ENCODE measurements around the gene SLC1A4. TPM values are rescaled to one million over a fixed set of nuclear protein-coding genes. Genes with fewer than 3 reads are reported as not detected.

Gene SLC1A4
- total and polyA plus RNA-seq, 4 donors: 3.4 to 23.4 (median 9.6) TPM

- Histone ChIP-seq H3K9ac (ENCODE audit: low read depth in 1 of 2, low read length in 2 of 2) (no peak overlapping the region), H3K4me3 (ENCODE audit: low read depth in 1 of 3, low read length in 3 of 3) (no peak overlapping the region), H3K4me1 (ENCODE audit: control insufficient read depth in 4 of 4, insufficient read depth in 4 of 4, low read length in 3 of 4) (peaks cover 4 to 28% (median 22%) of the 10 kb centered on the region in 4 donors), H3K27me3 (ENCODE audit: control insufficient read depth in 4 of 4, insufficient read depth in 4 of 4, low read length in 3 of 4) (no peaks in the 10 kb centered on the region), H3K27ac (ENCODE audit: low read depth in 1 of 2, low read length in 2 of 2) (no peak overlapping the region), H3K36me3 (ENCODE audit: control insufficient read depth in 4 of 4, insufficient read depth in 3 of 4, low read depth in 1 of 4, low read length in 3 of 4) (no peaks in the 10 kb centered on the region), H3K9me3 (ENCODE audit: control insufficient read depth in 4 of 4, low read length in 3 of 4) (no peaks in the 10 kb centered on the region)
- TF ChIP-seq CTCF (IDR thresholded peaks at IDR 0.05; ENCODE audit: low read depth, low read length, missing input control): no peak
- no peak for DNase-seq (ENCODE audit: low spot score)
- WGBS: 93% methylated on average over 2 of the region's 2 CpGs
Observed at GRCh38 chr2:64970495-64970894, 18.7 kb upstream of the SLC1A4 start.

GRCh38 chr2:64972426-64972825, 16.8 kb upstream of the SLC1A4 start:
- no peak overlapping the region for H3K27ac ChIP-seq (ENCODE audit: low read depth in 1 of 2, low read length in 2 of 2)
- H3K4me1 ChIP-seq (ENCODE audit: control insufficient read depth in 4 of 4, insufficient read depth in 4 of 4, low read length in 3 of 4): peaks cover 0 to 9% (median 8%) of the 10 kb centered on the region in 4 donors
- 87% methylated on average over 5 of the region's 5 CpGs for WGBS
- no peak overlapping the region for H3K9ac ChIP-seq (ENCODE audit: low read depth in 1 of 2, low read length in 2 of 2)
- H3K4me3 ChIP-seq (ENCODE audit: low read depth in 1 of 3, low read length in 3 of 3): no peak overlapping the region
- H3K9me3 ChIP-seq (ENCODE audit: control insufficient read depth in 4 of 4, low read length in 3 of 4): no peaks in the 10 kb centered on the region
- TF ChIP-seq RXRA (IDR thresholded peaks at IDR 0.05) (no peak), SP1 (IDR thresholded peaks at IDR 0.05) (no peak), CTCF (IDR thresholded peaks at IDR 0.05; ENCODE audit: low read depth, low read length, missing input control) (no peak), NR2F2 (IDR thresholded peaks at IDR 0.05) (no peak), ATF3 (IDR thresholded peaks at IDR 0.05) (no peak), GABPA (IDR thresholded peaks at IDR 0.05 in 1 of 2, conservative IDR thresholded peaks at IDR 0.05 in 1 of 2) (no peak), HNF4A (conservative IDR thresholded peaks at IDR 0.05) (no peak), YY1 (IDR thresholded peaks at IDR 0.05) (no peak), JUND (IDR thresholded peaks at IDR 0.05) (no peak), RAD21 (IDR thresholded peaks at IDR 0.05) (no peak)
- TF ChIP-seq, protein P1, sequence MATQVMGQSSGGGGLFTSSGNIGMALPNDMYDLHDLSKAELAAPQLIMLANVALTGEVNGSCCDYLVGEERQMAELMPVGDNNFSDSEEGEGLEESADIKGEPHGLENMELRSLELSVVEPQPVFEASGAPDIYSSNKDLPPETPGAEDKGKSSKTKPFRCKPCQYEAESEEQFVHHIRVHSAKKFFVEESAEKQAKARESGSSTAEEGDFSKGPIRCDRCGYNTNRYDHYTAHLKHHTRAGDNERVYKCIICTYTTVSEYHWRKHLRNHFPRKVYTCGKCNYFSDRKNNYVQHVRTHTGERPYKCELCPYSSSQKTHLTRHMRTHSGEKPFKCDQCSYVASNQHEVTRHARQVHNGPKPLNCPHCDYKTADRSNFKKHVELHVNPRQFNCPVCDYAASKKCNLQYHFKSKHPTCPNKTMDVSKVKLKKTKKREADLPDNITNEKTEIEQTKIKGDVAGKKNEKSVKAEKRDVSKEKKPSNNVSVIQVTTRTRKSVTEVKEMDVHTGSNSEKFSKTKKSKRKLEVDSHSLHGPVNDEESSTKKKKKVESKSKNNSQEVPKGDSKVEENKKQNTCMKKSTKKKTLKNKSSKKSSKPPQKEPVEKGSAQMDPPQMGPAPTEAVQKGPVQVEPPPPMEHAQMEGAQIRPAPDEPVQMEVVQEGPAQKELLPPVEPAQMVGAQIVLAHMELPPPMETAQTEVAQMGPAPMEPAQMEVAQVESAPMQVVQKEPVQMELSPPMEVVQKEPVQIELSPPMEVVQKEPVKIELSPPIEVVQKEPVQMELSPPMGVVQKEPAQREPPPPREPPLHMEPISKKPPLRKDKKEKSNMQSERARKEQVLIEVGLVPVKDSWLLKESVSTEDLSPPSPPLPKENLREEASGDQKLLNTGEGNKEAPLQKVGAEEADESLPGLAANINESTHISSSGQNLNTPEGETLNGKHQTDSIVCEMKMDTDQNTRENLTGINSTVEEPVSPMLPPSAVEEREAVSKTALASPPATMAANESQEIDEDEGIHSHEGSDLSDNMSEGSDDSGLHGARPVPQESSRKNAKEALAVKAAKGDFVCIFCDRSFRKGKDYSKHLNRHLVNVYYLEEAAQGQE (IDR thresholded peaks at IDR 0.05): no peak
- TF ChIP-seq, protein P2, sequence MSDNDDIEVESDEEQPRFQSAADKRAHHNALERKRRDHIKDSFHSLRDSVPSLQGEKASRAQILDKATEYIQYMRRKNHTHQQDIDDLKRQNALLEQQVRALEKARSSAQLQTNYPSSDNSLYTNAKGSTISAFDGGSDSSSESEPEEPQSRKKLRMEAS (IDR thresholded peaks at IDR 0.05): no peak
- TF ChIP-seq, protein P3, sequence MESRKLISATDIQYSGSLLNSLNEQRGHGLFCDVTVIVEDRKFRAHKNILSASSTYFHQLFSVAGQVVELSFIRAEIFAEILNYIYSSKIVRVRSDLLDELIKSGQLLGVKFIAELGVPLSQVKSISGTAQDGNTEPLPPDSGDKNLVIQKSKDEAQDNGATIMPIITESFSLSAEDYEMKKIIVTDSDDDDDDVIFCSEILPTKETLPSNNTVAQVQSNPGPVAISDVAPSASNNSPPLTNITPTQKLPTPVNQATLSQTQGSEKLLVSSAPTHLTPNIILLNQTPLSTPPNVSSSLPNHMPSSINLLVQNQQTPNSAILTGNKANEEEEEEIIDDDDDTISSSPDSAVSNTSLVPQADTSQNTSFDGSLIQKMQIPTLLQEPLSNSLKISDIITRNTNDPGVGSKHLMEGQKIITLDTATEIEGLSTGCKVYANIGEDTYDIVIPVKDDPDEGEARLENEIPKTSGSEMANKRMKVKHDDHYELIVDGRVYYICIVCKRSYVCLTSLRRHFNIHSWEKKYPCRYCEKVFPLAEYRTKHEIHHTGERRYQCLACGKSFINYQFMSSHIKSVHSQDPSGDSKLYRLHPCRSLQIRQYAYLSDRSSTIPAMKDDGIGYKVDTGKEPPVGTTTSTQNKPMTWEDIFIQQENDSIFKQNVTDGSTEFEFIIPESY (IDR thresholded peaks at IDR 0.05): no peak
- H3K36me3 ChIP-seq (ENCODE audit: control insufficient read depth in 4 of 4, insufficient read depth in 3 of 4, low read depth in 1 of 4, low read length in 3 of 4): no peaks in the 10 kb centered on the region
- no peaks in the 10 kb centered on the region for H3K27me3 ChIP-seq (ENCODE audit: control insufficient read depth in 4 of 4, insufficient read depth in 4 of 4, low read length in 3 of 4)
- no peak for DNase-seq (ENCODE audit: low spot score)

Measured in liver (tissue), 9 donors.